CD4-positive, alpha-beta T cell treated with Interleukin-12 subunit alpha and Interleukin-12 subunit beta, for 1 hour (primary cell): ENCODE results near the gene PDIA6.

Source experiments
- DNase-seq: peaks from one replicate; pipeline ENCODE4 v3.0.0-alpha.2; 2020

PDIA6 gene

DNA sequence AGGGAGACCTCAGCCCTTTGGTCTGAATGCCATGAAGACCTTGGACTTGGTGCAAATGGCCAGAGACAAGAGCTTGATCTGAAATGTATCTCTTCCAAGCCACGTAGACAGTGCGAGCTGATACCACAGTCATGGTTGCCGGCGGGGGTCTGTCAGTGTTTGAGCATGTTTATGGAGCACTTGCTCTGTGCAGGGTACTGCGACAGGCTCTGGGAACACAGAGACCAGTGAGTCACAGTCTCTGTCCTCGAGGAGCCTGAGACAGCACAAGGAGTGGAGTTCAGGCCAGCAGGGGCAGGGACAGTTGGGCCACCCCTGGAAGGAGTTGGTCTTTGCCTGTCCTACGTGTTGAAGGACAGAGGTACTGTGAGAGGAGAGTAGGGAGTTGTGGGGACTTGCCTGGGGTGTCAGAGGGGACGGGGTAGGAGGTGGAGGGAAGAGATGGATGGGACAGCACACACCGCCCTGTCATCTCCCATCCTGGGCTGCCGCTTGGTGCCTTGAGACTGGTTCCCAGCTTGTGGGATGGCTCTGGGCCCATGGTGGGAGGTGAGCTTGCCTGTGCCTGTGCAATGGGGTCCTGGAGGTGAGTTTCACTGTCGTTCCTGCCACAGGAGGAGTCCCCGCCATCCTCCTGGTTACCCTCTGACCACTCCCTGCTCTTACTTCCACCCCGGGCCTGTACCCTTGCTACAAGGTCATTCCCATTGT is 51.6 kb downstream of the PDIA6 start:
- no peak for DNase-seq

DNA sequence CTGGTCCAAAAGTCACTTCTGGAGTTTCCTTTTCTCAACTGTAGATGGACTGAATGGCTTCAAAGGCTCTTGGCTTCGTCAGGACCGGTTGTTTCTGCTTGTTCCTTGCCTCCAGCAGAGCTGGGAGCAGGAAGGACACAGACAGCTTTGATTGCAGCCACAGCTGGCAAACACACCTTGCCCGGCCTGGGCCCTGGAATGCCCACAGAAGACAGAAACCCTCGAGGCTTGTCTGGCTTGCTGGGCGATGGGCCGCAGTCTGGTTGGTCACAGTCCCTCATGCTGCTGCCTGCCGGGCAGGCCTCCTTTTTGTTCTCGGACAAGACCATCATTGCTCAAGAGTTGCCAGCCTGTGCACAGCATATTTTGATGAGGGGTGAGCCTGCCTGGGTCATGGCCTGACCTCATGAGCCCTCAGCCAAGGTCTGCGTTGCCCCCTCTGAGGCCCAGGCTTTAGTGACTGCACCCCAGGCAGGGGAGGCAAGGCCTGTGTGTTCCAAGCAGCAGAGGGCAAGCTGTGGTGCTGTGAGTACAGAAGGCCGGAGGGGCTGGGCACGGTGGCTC is 53.4 kb downstream of the PDIA6 start:
- DNase-seq, result no peak

DNA sequence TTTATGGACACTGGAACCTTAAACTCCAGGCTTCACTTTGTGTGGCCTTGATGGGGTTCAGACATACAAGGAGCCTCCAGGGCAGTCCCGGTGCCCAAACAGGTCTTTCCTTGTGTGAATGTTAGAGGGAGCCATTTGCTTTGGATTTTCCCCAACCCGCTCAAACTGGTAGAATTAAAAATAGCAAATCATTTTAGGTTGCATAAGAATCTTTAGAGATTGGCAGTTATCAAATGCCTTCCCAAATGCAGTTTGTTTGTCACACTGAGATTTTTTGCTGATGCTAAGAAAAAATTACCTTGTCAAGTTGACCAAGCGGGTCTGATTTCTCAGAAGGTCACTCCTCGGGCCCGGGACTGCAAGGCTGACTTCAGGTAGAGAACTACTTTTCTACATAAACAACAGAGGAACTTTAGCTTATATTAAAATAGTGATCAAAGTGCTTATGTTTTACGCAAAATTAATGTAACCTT is 54.7 kb downstream of the PDIA6 start:
- DNase-seq, result no peak

DNA sequence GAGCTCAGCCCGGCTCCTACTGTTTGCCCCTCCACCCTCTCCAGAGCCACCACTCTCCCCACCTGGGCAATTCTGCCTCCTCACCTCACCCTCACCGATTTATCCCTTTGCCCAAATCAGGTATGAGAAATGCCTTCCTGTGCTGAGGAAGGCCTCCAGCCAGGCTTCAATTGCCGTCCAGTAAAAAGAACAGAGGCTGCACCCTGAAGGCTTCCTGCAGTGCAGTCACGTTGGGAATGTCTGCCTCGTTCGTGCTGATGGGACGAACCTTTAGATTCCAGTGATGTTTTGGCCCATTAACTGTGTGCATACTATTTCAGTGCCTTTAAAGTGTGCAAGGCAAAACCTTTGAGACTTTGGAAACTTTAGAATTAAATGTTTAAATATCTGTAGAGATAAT is 57.0 kb downstream of the PDIA6 start:
- DNase-seq, result no peak

DNA sequence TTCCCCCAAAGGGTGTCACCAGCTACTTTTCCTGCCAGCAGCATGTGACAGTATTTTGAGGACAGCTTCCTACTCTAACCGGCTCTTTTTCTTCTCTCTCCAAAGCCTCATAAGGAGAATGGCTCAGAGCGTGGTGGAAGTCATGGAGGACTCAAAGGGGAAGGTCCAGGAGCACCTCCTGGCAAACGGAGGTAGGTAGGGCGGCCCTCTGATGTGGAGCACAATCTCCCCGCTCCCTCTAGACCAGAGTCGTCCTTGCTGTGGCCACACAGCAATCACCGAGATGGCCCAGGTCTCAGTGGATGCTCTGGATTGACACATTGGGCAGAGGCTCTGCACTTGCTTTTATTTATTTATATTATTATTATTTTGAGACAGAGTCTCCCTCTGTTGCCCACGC is 58.7 kb downstream of the PDIA6 start:
- no peak for DNase-seq

DNA sequence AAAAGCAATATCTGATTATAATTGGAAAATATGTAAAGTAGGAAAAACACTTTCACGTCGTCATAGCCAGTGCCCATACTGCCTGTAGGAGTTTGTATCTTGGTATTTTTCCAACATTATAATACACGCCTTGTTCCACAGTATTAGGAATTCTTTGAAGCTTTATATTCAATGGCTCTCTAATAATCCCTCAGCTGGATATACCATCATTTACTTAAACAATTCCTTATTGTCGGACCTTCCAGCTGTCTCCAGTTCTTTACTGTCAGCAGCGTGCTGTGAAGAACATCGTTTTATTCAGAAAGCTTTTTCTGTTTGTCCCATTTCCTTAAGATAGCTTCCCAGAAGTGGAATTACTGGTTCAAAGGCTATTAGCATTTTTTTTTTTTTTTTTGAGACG is 59.4 kb downstream of the PDIA6 start:
- DNase-seq, result no peak

DNA sequence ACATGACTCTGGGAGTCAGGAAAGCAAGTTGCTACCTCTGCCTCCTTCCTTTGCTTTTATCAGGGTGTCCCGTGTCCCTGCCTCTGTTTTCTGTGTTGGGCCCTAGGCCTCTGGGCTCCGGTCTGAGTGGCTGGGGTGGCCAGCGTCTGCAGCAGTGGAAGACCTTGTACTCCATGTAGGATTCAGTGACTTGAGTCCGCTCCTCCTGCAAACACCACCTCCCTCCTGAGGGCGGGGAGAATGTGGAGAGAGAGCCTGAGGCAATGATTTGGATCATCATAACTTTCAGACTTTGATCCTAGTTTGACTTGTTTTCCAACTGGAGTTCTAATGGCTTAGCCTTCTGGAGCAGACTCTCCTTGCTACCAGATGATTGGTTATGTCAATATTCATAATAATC is 60.3 kb downstream of the PDIA6 start:
- no peak for DNase-seq

DNA sequence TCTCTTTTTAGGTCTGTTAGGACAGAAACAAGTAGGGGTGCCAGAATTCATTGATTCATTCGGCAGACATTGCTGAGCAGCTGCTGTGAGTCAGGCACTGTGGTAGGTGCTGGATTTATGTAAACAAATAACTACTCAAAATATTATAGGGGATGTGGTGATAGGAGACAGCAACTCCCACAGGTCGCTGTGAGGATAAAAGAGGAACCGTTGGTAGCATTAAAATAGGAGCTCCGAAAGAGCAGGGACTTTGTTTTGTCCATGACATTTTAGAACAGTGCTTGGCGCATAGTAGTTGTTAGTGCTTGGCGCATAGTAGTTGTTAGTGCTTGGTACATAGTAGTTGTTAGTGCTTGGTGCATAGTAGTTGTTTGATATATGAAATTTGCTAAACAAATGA is 62.0 kb downstream of the PDIA6 start:
- no peak for DNase-seq

DNA sequence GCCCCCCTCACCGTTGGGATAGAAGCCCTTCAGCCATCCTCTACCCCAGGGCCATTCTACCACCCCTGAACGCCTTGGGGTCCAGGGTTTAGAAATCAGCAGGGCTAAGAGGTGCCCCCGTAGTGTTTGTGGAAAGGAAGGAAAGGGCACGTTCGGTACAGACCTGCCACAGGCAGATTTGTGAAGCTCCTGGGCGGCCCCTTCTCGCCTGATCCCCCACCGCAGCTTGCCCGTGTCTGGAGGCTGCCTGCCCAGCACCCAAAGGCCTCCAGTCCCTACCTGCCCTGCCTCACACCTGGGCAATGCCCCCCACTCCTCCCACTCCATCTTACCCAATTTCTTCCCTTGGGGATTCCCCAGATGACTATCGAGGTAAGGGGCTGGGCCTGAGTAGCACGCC is 69.9 kb downstream of the PDIA6 start:
- DNase-seq, result no peak

DNA sequence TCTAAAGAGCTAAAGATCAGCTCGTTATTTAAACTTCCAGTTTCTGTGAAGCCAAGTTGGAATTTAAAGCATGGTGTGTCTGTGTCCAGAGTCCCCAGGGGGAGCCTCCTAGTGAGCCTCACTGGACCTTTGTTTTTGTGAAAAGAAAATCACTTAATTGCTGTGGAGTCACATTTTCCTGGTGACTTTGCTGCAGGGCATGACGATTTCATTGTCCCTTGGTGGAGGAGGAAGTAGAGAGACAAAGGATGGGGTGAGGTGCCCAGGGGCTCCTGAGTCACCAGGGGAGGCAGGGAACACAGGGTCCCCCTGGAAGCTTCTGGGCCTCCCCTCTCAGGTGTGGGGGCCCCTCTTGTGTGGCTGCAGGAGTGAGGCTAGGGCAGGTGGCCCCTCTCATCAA is 71.4 kb downstream of the PDIA6 start:
- DNase-seq, result no peak

DNA sequence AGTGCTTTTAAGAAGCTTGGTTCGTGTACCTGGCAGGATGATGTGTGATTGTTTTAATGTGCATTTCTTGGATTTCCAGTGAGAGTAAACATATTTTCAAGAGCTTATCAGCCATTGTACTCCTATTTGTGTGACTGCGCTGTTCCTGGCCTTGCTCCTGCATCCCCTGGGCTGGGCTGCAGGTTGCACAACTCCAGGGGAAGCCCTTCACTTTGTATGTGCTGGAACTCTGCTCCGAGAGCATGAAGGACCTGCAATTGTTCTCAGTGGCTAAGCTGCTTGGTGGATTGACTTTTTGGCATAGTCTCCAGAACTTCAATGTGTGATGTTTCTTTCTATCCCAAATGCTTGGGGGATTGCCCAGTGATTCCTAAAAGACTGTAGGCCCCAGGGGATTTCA is 72.4 kb downstream of the PDIA6 start:
- DNase-seq, result no peak

DNA sequence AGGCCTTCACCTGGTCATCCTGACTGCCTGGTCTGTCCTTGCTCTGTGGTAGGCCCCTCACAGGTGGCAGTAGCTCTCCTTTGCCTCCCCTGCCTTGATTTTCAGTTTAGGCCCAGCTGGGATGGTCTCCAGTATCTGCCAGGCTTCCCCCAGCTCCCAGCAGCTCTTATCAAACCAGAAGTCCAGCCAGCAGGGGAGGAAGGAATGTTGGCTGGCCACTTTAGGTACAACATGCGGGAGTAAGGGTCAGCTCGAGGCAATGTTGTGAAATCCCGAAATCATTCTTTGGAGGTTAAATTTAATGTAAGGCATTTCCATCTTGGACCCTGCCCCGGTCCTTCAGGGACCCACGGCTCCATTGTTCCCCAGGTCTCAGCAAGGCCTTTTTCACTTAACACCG is 74.4 kb downstream of the PDIA6 start:
- no peak for DNase-seq

DNA sequence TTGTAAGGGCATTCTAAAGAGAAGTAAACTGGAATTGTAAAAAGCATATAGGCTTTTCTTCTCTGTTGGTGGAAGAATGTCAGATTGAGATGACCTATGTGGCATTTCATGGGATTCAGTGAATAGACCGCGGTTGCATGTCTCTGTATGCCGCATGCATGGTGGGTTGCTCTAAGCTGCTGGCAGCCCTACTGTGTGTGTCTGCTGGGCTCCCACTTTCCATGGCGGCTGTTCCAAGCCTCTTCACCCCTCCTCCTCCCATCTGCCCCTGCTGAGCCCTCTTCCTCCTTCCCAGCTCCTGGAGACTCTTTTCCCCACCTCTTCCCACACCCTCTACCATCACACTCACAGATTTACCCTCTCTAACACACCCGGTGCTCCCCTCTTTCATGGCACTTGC is 78.6 kb downstream of the PDIA6 start:
- no peak for DNase-seq

DNA sequence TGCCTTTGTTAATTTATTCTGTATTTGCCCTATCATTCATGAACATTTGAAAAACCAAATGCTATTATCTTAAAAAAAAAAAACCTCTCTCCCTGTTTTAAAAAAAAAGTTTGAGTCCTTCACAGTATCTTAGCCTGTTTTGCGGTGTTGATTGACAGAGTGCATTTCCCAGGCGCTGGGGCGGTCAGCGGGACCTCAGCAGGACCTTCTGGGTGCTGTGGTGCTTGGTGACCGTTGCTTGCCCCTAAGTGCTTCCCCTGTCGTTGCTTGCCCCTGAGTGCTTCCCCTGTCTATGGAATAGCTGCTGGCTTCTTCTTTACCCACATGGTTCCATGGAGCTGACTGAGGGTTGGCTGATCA is 79.0 kb downstream of the PDIA6 start:
- DNase-seq, result no peak
